ENCODE results near the gene GOLGA6L4.
"Not testable (repeated sequence)": the region's sequence is repeated elsewhere in the genome, so short reads cannot be mapped to it uniquely, and the experiment has no call there.

Gene GOLGA6L4, protein sequence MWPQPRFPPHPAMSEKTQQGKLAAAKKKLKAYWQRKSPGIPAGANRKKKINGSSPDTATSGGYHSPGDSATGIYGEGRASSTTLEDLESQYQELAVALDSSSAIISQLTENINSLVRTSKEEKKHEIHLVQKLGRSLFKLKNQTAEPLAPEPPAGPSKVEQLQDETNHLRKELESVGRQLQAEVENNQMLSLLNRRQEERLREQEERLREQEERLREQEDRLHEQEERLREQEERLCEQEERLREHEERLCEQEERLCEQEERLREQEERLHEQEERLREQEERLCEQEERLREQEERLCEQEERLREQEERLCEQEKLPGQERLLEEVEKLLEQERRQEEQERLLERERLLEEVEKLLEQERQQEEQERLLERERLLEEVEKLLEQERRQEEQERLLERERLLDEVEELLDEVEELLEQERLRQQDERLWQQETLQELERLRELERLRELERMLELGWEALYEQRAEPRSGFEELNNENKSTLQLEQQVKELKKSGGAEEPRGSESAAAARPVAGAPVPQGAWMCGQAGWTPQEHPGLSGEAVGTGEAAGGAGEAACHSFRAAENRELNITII

GRCh38 chr15:84235573-84235972 lies at the start of gene GOLGA6L4:
Gene GOLGA6L4, plus strand, starts transcription at chr15:84235773. Its CDS starts 62 bp downstream, at chr15:84235835.
- not testable (repeated sequence) for H3K4me1 ChIP-seq (ENCODE audit: control insufficient read depth in 2 of 2, insufficient read depth in 2 of 2, low read length in 2 of 2); H3K36me3 ChIP-seq (ENCODE audit: control insufficient read depth in 2 of 2, insufficient read depth in 2 of 2, low read length in 2 of 2); H3K4me3 ChIP-seq (ENCODE audit: low read length in 2 of 2); H3K9ac ChIP-seq (ENCODE audit: low read depth in 1 of 2, low read length in 2 of 2); H3K27me3 ChIP-seq (ENCODE audit: control insufficient read depth in 2 of 2, insufficient read depth in 2 of 2, low read length in 2 of 2); H3K9me3 ChIP-seq (ENCODE audit: control insufficient read depth in 2 of 2, low read length in 2 of 2); H3K27ac ChIP-seq (ENCODE audit: low read depth in 2 of 2, low read length in 2 of 2)

GRCh38 chr15:84192982-84193381 lies 42.6 kb upstream of the GOLGA6L4 start:
- H3K27ac ChIP-seq (ENCODE audit: low read depth in 2 of 2, low read length in 2 of 2); H3K4me3 ChIP-seq (ENCODE audit: low read length in 2 of 2); H3K27me3 ChIP-seq (ENCODE audit: control insufficient read depth in 2 of 2, insufficient read depth in 2 of 2, low read length in 2 of 2); H3K9me3 ChIP-seq (ENCODE audit: control insufficient read depth in 2 of 2, low read length in 2 of 2); H3K36me3 ChIP-seq (ENCODE audit: control insufficient read depth in 2 of 2, insufficient read depth in 2 of 2, low read length in 2 of 2); H3K4me1 ChIP-seq (ENCODE audit: control insufficient read depth in 2 of 2, insufficient read depth in 2 of 2, low read length in 2 of 2); H3K9ac ChIP-seq (ENCODE audit: low read depth in 1 of 2, low read length in 2 of 2): not testable (repeated sequence)

GRCh38 chr15:84195603-84196002 lies 40.0 kb upstream of the GOLGA6L4 start:
- H3K27me3 ChIP-seq (ENCODE audit: control insufficient read depth in 2 of 2, insufficient read depth in 2 of 2, low read length in 2 of 2); H3K9me3 ChIP-seq (ENCODE audit: control insufficient read depth in 2 of 2, low read length in 2 of 2); H3K4me3 ChIP-seq (ENCODE audit: low read length in 2 of 2); H3K36me3 ChIP-seq (ENCODE audit: control insufficient read depth in 2 of 2, insufficient read depth in 2 of 2, low read length in 2 of 2); H3K27ac ChIP-seq (ENCODE audit: low read depth in 2 of 2, low read length in 2 of 2); H3K4me1 ChIP-seq (ENCODE audit: control insufficient read depth in 2 of 2, insufficient read depth in 2 of 2, low read length in 2 of 2); H3K9ac ChIP-seq (ENCODE audit: low read depth in 1 of 2, low read length in 2 of 2): not testable (repeated sequence)

- not testable (repeated sequence) for H3K9ac ChIP-seq (ENCODE audit: low read depth in 1 of 2, low read length in 2 of 2); H3K27ac ChIP-seq (ENCODE audit: low read depth in 2 of 2, low read length in 2 of 2); H3K36me3 ChIP-seq (ENCODE audit: control insufficient read depth in 2 of 2, insufficient read depth in 2 of 2, low read length in 2 of 2); H3K27me3 ChIP-seq (ENCODE audit: control insufficient read depth in 2 of 2, insufficient read depth in 2 of 2, low read length in 2 of 2); H3K4me1 ChIP-seq (ENCODE audit: control insufficient read depth in 2 of 2, insufficient read depth in 2 of 2, low read length in 2 of 2); H3K9me3 ChIP-seq (ENCODE audit: control insufficient read depth in 2 of 2, low read length in 2 of 2); H3K4me3 ChIP-seq (ENCODE audit: low read length in 2 of 2)
Measured at GRCh38 chr15:84196530-84197188, 38.9 kb upstream of the GOLGA6L4 start.

DNA sequence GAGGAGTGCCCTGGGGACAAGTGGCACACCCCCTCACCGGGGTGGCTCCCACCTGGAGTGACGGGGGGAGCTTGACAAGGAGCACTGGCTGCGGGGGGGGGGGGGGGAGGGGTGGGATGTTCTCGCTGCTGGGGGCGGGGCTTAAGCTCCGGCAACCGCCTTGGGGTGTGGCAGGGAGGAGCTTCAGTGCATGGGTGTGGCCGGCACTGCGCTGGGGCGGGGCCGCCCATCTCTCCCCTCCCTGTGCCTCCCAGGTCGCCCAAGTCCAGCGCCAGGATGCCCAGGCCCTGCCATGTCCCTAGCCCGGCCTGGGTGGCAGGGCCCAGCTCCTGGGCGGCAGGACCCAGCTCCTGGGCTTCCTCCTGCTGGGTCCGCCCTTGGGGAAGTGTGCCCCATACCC lies 35.7 kb upstream of the GOLGA6L4 start:
- not testable (repeated sequence) for H3K4me1 ChIP-seq (ENCODE audit: control insufficient read depth in 2 of 2, insufficient read depth in 2 of 2, low read length in 2 of 2); H3K27me3 ChIP-seq (ENCODE audit: control insufficient read depth in 2 of 2, insufficient read depth in 2 of 2, low read length in 2 of 2); H3K9me3 ChIP-seq (ENCODE audit: control insufficient read depth in 2 of 2, low read length in 2 of 2)

DNA sequence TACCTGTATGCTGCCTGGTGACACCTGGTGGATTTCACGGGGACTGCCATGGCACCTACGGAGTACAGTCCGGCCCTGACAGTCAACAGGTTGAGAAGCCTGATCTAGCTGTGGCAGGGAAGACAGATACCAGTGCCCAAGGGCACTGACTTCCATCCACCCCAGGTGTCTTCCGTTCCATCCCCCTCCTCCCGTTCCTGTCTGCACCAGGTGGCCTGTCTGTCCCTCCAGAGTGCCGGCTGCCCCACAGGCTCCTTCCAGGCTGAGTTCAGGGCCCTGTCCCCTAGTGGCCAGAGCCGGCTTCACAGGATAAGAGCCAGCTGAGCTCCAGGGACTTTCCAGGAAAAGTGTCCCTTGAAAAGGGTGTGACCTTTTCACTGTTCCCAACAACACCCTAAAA lies 10.9 kb downstream of the GOLGA6L4 start:
- not testable (repeated sequence) for H3K9ac ChIP-seq (ENCODE audit: low read depth in 1 of 2, low read length in 2 of 2); H3K4me1 ChIP-seq (ENCODE audit: control insufficient read depth in 2 of 2, insufficient read depth in 2 of 2, low read length in 2 of 2); H3K27ac ChIP-seq (ENCODE audit: low read depth in 2 of 2, low read length in 2 of 2); H3K27me3 ChIP-seq (ENCODE audit: control insufficient read depth in 2 of 2, insufficient read depth in 2 of 2, low read length in 2 of 2); H3K9me3 ChIP-seq (ENCODE audit: control insufficient read depth in 2 of 2, low read length in 2 of 2); H3K4me3 ChIP-seq (ENCODE audit: low read length in 2 of 2); H3K36me3 ChIP-seq (ENCODE audit: control insufficient read depth in 2 of 2, insufficient read depth in 2 of 2, low read length in 2 of 2)

More for the DNA sequence above, 35.7 kb upstream of the GOLGA6L4 start:
- H3K4me3 ChIP-seq (ENCODE audit: low read length in 2 of 2); H3K9ac ChIP-seq (ENCODE audit: low read depth in 1 of 2, low read length in 2 of 2); H3K36me3 ChIP-seq (ENCODE audit: control insufficient read depth in 2 of 2, insufficient read depth in 2 of 2, low read length in 2 of 2); H3K27ac ChIP-seq (ENCODE audit: low read depth in 2 of 2, low read length in 2 of 2): not testable (repeated sequence)

All from mucosa of rectum (tissue), 2 donors.